Rectal smooth muscle tissue (tissue), 1 donor: Measurements from ENCODE around the gene HSD11B1.
"Not testable (repeated sequence)": the region's sequence is repeated elsewhere in the genome, so short reads cannot be mapped to it uniquely, and the experiment has no call there.

Experiments
- H3K27ac ChIP-seq: one replicate; pipeline ENCODE4 v1.7.0; 2013; ENCODE audit warnings: low read depth, low read length, inconsistent platforms
- H3K27me3 ChIP-seq: one replicate; pipeline ENCODE4 v1.7.0; 2013; ENCODE audit warnings: low read length; ENCODE audit not compliant: control insufficient read depth, insufficient read depth
- H3K36me3 ChIP-seq: one replicate; pipeline ENCODE4 v1.7.0; 2013; ENCODE audit warnings: low read length; ENCODE audit not compliant: control insufficient read depth, insufficient read depth
- H3K4me1 ChIP-seq: one replicate; pipeline ENCODE4 v1.7.0; 2013; ENCODE audit warnings: low read length; ENCODE audit not compliant: control insufficient read depth, insufficient read depth
- H3K4me3 ChIP-seq: one replicate; pipeline ENCODE4 v1.7.0; 2013; ENCODE audit warnings: low read length
- H3K9ac ChIP-seq: one replicate; pipeline ENCODE4 v1.7.0; 2013; ENCODE audit warnings: low read length

HSD11B1 gene

DNA sequence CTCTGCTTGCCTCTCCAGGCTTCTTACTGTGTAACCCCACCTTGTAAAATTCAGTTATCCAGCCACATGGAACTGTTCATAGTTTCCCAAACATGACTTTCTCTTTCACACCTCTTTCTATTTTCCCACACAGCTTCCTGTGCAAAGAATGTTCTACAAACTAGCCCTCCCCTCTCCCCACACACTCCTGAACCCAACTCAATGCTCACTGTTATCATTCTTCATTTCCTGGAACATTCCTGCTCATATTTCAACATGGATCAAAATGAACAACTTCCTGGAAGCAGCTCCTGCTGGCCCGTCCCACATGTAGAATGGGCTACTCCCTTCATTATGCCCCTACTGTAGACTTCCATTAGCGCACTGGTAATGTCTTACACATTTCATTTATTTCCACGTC is 7.5 kb upstream of the HSD11B1 start:
- Histone ChIP-seq H3K4me3 (no peak overlapping the region), H3K4me1 (no peaks in the 10 kb centered on the region), H3K27me3 (no peaks in the 10 kb centered on the region), H3K27ac (no peak overlapping the region), H3K36me3 (no peaks in the 10 kb centered on the region), H3K9ac (no peak overlapping the region)

DNA sequence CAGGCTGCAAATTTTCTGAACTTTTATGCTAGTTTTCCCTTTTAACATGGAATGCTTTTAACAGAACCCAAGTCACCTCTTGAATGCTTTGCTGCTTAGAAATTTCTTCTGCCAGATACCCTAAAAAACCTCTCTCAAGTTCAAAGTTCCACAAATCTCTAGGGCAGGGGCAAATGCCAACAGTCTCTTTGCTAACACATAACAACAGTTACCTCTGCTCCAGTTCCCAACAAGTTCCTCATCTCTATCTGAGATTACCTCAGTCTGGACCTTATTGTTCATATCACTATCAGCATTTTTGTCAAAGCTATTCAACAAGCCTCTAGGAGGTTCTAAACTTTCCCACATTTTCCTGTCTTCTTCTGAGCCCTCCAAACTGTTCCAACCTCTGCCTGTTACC is 4.0 kb upstream of the HSD11B1 start:
- not testable (repeated sequence) for H3K36me3 ChIP-seq, H3K27ac ChIP-seq, H3K27me3 ChIP-seq, H3K4me3 ChIP-seq, H3K4me1 ChIP-seq, H3K9ac ChIP-seq

DNA sequence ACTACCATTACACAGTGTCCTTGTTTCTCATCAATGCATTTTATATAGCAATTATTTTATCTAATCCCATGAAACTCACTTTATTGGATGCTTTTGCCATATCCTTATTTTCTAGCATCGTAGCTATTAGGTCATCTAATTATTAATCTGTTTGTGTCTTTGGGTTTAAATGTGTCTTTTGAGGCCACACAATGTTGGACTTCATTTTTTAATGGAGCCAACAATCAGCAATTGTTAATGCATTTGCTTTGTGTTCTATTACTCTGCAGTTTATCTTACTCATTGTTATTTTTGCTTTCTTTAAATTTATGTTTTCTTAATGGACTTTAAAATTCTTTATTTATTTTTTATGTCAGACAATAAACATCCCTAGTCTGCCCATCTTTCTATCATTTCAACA is 1.8 kb upstream of the HSD11B1 start:
- H3K27me3 ChIP-seq: no peaks in the 10 kb centered on the region
- no peaks in the 10 kb centered on the region for H3K36me3 ChIP-seq
- no peaks in the 10 kb centered on the region for H3K4me1 ChIP-seq
- no peak overlapping the region for H3K4me3 ChIP-seq
- no peak overlapping the region for H3K9ac ChIP-seq
- no peak overlapping the region for H3K27ac ChIP-seq

DNA sequence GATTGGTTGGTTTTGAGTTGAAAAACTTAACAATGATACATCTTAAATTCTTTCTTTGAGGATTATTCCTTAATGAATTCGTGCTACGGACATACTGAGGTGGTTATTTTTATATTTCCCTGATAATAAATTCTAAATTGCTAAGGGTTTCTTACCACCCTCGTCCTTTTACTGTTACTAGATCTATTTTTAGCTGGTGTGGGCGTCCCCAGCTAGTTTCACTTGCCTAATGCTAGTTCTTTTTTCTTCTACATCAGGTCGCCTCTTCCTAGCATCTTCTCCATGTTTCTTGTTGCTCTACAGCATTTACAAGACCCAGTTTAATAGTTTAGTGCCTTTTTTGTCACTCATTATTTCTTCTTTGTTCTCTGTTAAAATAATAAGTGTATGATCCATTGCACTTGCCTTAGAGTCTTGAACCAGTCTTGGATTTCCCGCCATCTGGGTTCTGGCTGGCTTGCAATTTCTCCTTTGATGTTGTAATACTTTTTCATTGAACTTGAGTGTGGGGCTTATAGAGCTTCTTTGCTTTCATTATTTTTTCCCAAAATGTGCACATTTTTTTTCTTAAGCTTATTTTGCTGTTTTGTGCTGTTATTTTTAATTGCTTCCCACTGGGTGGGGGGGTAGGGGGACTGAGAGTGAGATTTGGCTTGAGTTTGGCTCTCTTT is 677 bp upstream of the HSD11B1 start:
- no peaks in the 10 kb centered on the region for H3K27me3 ChIP-seq
- H3K36me3 ChIP-seq: no peaks in the 10 kb centered on the region
- no peak overlapping the region for H3K27ac ChIP-seq

DNA sequence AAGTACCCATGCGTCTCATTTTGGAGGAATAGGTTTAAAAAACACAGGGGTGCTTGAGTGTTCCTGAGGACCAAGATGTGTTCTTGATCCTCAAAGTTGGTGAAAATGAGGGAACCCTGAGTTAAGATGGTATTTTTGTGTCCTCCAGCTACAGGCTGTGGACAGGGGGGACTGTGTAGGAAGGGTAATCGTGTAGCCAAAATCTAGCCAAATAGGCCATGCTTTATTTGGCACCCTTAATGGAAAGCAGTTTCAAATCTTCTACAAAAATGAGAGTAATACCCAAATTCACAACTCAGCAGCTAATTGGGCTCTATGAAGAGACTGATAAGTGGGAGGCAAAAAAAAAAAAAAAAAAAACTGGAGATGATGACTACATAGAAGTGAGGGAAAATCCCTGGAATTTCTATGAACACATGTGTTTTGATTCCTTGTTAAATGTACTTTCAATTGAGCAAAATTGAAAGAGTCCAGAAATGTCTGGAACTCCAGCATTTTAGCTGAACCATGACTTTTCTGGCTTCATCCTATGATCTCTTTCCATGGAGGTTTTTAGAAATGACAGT is 470 bp downstream of the HSD11B1 start:
- Histone ChIP-seq H3K4me1 (no peaks in the 10 kb centered on the region), H3K36me3 (no peaks in the 10 kb centered on the region), H3K9ac (no peak overlapping the region), H3K27me3 (no peaks in the 10 kb centered on the region), H3K4me3 (no peak overlapping the region), H3K27ac (no peak overlapping the region)

More for the DNA sequence above, 677 bp upstream of the HSD11B1 start:
- Histone ChIP-seq H3K9ac (no peak overlapping the region), H3K4me3 (no peak overlapping the region), H3K4me1 (no peaks in the 10 kb centered on the region)

DNA sequence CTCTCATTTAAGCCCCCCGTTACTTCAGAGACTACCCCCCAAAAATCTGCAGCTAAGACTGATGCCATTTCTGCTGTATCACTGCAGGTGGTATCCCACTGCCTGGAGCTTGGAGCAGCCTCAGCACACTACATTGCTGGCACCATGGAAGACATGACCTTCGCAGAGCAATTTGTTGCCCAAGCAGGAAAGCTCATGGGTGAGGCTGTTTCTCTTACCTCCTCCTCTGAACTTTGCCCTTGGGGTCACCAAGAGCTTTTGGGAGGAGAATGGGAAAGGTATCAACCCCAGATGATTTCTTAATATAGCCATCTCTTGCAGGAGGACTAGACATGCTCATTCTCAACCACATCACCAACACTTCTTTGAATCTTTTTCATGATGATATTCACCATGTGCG is 2.0 kb downstream of the HSD11B1 start:
- Histone ChIP-seq H3K9ac (no peak overlapping the region), H3K27ac (no peak overlapping the region), H3K27me3 (no peaks in the 10 kb centered on the region), H3K36me3 (no peaks in the 10 kb centered on the region), H3K4me1 (no peaks in the 10 kb centered on the region), H3K4me3 (no peak overlapping the region)

DNA sequence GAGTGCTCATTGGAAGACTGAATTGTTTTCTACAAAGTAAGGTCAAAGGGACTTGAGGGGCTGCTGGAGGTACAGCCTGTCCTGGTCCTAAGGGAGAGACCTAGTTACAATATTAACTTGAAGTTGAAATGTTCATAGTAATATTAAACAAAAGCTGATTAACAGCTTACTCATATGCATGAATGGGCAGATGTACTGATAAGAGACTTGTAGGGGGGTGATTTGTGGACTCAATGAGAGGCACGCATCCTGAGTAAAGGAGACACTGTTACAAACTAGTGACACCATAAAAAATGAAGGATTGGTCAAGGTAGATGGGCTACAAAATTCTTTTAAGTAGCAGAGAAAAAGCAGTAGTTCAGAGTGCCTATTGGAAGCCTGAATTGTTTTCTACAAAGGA is 2.7 kb downstream of the HSD11B1 start:
- Histone ChIP-seq H3K9ac (no peak overlapping the region), H3K36me3 (no peaks in the 10 kb centered on the region), H3K4me3 (no peak overlapping the region), H3K4me1 (no peaks in the 10 kb centered on the region), H3K27me3 (no peaks in the 10 kb centered on the region), H3K27ac (no peak overlapping the region)

DNA sequence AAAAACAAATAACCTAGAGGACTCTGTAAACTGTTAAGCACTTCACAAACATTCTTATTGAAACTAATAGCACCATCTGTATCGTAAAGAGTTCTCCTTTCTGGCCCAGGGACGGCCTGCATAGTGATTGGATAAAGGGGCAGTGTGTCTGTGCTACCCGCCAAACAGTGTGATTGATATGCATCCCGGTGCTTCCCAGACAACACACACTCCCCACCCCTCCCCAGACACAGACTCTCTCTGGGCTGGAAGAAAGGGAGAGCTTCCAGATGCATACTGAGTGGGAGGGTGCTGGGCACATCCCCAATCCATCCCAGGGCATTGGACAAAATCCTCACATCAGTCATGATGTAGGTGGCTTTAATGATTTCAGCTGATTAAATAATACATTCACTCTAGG is 3.7 kb downstream of the HSD11B1 start:
- Histone ChIP-seq H3K4me3 (no peak overlapping the region), H3K27ac (no peak overlapping the region), H3K9ac (no peak overlapping the region), H3K4me1 (no peaks in the 10 kb centered on the region), H3K27me3 (no peaks in the 10 kb centered on the region), H3K36me3 (no peaks in the 10 kb centered on the region)

DNA sequence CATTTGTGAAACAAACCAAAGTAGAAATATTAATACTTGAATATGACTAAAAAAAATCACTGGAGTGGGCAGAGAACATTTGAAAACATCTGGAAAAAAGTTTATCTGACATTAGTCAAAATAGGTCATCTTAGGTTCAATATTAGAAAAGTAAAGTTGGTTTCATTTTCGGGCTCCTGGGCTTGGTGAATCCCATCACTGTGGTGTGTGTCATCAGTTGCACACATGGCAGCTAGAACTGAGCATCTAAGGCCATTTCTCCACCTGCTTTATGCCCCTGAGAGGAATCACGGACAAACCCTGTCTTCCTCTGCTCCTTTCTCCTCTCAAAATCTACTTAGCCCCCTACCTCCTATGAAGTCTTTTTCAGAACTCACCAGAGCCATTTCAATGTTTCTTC is 5.4 kb downstream of the HSD11B1 start:
- Histone ChIP-seq H3K9ac (no peak overlapping the region), H3K36me3 (no peaks in the 10 kb centered on the region), H3K4me3 (no peak overlapping the region), H3K27ac (no peak overlapping the region), H3K27me3 (no peaks in the 10 kb centered on the region), H3K4me1 (no peaks in the 10 kb centered on the region)

DNA sequence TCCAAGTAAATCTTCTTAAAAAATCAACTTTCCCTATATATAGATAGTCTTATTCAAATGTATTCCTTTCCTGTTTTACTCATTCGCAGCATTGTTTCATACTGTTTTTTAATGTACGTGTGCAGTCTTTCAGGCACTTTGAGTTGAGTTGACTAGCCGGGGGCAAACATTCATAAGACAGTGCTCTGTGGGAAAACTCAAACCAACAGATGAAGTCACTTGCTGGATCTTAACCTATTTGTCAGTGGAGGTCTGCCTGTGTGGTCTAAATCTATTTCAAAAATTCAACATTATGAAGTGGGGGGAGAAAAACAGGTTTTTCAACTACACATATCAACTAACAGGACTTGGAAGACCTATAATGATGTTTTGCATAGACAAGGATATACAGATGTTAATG is 6.2 kb downstream of the HSD11B1 start:
- H3K4me3 ChIP-seq: no peak overlapping the region
- no peaks in the 10 kb centered on the region for H3K27me3 ChIP-seq
- no peaks in the 10 kb centered on the region for H3K4me1 ChIP-seq
- no peaks in the 10 kb centered on the region for H3K36me3 ChIP-seq
- H3K27ac ChIP-seq: no peak overlapping the region
- no peak overlapping the region for H3K9ac ChIP-seq

DNA sequence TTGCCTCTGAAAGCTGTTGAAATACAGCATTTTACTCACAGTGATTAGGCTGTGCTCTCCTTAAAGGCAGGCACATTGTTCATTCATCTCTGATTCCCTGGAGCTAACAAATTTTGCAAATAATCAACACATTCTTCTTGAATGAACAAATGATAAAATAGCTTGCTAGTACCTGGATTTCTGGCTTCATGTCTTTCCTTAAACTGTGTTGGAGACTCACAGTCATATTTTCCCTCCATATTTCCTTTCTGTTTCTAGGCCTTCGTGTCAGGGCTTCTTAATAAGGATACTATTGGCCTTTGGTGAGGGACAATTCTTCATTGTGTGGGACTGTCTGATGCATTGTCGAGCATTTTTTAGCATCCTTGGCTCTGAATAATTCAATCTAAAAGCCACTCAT is 9.7 kb downstream of the HSD11B1 start:
- Histone ChIP-seq H3K27me3 (no peaks in the 10 kb centered on the region), H3K4me3 (no peak overlapping the region), H3K36me3 (no peaks in the 10 kb centered on the region), H3K4me1 (no peaks in the 10 kb centered on the region), H3K9ac (no peak overlapping the region), H3K27ac (no peak overlapping the region)

DNA sequence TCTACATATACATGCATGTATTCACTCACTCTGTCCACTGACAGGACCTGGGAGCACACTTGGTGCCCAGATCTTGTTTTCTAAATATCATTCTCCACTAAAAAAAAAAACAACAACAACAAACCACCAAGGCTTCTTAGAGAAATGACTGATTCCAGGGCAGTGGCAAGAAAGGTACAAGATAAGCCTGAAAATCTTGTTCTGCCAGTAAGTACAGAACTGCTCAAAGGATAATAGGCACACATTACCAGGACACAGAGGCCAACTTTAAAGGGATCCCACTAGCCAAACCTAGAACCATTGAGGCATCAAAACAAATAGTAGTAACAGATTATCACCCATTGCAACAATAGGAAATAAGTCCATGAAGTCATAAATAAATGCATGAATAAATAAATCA is 10.7 kb downstream of the HSD11B1 start:
- Histone ChIP-seq H3K9ac (no peak overlapping the region), H3K27ac (no peak overlapping the region), H3K27me3 (no peaks in the 10 kb centered on the region), H3K4me3 (no peak overlapping the region), H3K4me1 (no peaks in the 10 kb centered on the region), H3K36me3 (no peaks in the 10 kb centered on the region)

DNA sequence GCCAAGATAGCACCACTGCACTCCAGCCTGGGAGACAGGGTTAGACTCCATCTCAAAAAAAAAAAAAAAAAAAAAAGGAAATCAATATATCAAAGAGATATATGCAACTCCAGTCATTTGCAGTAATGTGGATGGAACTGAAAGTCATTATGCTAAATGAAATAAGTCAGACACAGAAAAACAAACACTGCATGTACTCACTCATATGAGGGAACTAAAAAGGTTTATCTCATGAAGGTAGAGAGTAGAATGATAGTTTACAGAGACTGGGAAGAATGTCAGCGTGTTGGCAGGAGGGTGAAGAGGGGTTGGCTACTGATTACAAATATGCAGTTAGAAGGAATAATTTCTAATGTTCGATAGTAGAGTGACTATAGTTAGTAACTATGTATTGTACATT is 13.2 kb downstream of the HSD11B1 start:
- H3K27ac ChIP-seq: no peak overlapping the region
- H3K4me1 ChIP-seq: no peaks in the 10 kb centered on the region
- H3K27me3 ChIP-seq: no peaks in the 10 kb centered on the region
- H3K9ac ChIP-seq: no peak overlapping the region
- H3K36me3 ChIP-seq: no peaks in the 10 kb centered on the region
- H3K4me3 ChIP-seq: no peak overlapping the region
